ENCODE measurements around the gene TMEM203. TPM values are rescaled to one million over a fixed set of nuclear protein-coding genes. Genes with fewer than 3 reads are reported as not detected.
A peak's percentile ranks its signal among the peaks of the same experiment; 100 is the strongest.

Gene TMEM203
- total RNA-seq, 2 donors from 2014 or later, result 32.9 to 34.5 TPM

- intact Hi-C loops (cut with DNase I), result loop anchor here in 1 of 2 donors (10.0 kb wide), 1 partner anchor 65 kb away; no protein-coding TSS in a partner anchor
- ATAC-seq (no peak), DNase-seq (no peak)
Measured at GRCh38 chr9:137189297-137190295, 15.9 kb downstream of the TMEM203 start.

- ATAC-seq, result peak; percentile 92 to 93
- intact Hi-C loops (cut with DNase I), result loop anchor here in 1 of 2 donors (10.0 kb wide), 1 partner anchor 64 kb away; no protein-coding TSS in a partner anchor
- peak; percentile 93 for DNase-seq
Measured at GRCh38 chr9:137188490-137189296, 16.8 kb downstream of the TMEM203 start, which contains the start of the genes ANAPC2 and SSNA1. ANAPC2 (minus strand) TSS chr9:137188560; CDS start chr9:137188532, 28 bp downstream. SSNA1 (plus strand) TSS chr9:137188676; CDS start chr9:137188727, 51 bp downstream.

- DNase-seq, result no peak
- ATAC-seq, result no peak
- intact Hi-C loops (cut with DNase I), result loop anchor here in 1 of 2 donors (10.0 kb wide), 1 partner anchor 63 kb away; no protein-coding TSS in a partner anchor
Measured at GRCh38 chr9:137188086-137188489, 17.4 kb downstream of the TMEM203 start.

DNA sequence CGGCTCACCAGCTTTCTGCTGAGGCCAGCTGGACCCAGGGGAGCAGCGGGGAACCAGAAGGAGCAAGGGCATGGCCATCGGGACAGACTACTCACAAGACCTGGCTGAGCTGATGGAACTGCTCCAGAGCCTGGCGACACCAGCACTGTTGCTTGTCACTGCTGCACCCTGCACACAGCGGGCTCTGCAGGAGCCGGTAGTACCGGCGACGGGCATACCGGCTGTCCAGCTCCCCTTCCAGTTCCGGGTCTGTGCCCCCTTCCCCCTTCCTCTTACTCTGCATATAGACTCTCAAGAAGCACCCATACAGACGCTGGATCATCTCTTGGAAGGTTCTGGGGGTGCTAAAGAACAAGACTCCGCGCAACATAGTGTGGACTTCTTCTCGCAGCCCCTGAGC is 18.1 kb downstream of the TMEM203 start:
- intact Hi-C loops (cut with DNase I), result loop anchor here in 1 of 2 donors (10.0 kb wide), 1 partner anchor 63 kb away; no protein-coding TSS in a partner anchor
- no peak for ATAC-seq

DNA sequence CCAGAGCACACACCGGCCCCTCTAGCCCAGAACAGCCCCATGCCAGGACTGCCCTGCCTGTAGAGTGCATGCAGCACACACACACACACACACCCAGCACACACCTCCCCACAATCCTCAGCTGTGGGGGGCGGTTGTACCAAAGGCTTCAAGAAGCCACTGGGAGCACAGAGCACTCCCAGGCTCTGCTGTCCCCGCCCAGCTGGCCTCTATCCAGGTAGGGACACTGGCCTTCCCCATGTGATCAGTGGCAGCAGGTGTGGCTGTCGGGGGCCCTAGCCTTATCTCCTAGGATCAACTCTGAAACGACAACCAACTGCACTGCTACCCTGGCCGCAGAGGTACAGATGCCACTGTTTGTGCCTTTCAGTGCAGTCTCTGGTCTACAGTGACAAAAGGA is 19.1 kb downstream of the TMEM203 start:
- DNase-seq, result no peak
- intact Hi-C loops (cut with DNase I), result loop anchor here in 1 of 2 donors (10.0 kb wide), 1 partner anchor 62 kb away; no protein-coding TSS in a partner anchor
- no peak for ATAC-seq

More for the DNA sequence above, 18.1 kb downstream of the TMEM203 start:
- no peak for DNase-seq

GRCh38 chr9:137185921-137186320 is 19.5 kb downstream of the TMEM203 start:
- ATAC-seq, result no peak
- no peak for DNase-seq
- intact Hi-C loops (cut with DNase I), result loop anchor here in 1 of 2 donors (10.0 kb wide), 1 partner anchor 61 kb away; no protein-coding TSS in a partner anchor

GRCh38 chr9:137184881-137185660 is 20.4 kb downstream of the TMEM203 start:
- intact Hi-C loops (cut with DNase I), result loop anchor here in 1 of 2 donors (10.0 kb wide), 1 partner anchor 60 kb away; no protein-coding TSS in a partner anchor
- no peak for DNase-seq
- ATAC-seq, result no peak

DNA sequence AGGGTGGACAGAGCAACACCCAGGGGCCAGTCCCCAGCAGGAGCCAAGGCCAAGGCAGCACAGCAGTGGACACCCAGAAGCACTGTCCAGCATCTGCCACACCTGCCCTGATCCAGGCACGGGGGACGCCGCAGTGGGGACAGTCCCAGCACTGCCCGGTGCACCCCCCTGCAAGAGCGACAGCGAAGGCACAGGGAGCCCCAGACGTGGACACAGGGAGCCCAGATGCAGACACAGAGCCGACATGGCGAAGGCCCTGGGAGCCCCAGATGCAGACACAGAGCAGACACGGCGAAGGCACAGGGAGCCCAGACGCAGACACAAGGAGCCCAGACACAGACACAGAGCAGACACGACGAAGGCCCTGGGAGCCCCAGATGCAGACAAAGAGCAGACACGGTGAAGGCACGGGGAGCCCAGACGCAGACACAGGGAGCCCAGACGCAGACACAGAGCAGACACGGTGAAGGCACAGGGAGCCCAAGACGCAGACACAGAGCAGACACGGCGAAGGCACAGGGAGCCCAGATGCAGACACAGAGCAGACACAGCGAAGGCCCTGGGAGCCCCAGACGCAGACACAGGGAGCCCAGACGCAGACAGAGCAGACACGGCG is 21.4 kb downstream of the TMEM203 start:
- intact Hi-C loops (cut with DNase I), result loop anchor here in 1 of 2 donors (10.0 kb wide), 1 partner anchor 59 kb away; no protein-coding TSS in a partner anchor
- DNase-seq, result no peak
- no peak for ATAC-seq

DNA sequence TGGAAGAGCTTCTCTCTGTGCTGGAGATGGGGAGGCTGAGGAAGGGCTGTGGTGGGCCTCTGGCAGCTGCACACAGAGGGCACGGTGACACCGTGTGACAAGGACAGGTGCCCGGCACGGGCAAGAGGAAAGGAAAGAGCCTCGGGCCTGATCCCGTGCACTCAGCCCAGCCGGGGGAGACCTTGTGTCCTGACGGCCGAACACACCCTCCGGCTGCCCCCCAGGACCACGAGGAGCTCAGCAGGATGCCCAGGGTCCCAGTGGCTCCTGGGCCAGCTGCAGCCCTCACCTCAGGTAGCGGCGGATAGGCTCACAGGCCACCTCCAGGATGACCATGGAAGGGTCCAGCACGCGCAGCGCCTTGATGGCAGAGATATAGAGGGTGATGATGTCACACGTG is 22.6 kb downstream of the TMEM203 start:
- no peak for DNase-seq
- ATAC-seq, result no peak
- intact Hi-C loops (cut with DNase I), result loop anchor here in 1 of 2 donors (10.0 kb wide), 1 partner anchor 58 kb away; no protein-coding TSS in a partner anchor

GRCh38 chr9:137181680-137182079 is 23.8 kb downstream of the TMEM203 start:
- ATAC-seq (no peak), DNase-seq (no peak)
- intact Hi-C loops (cut with DNase I), result loop anchor here in 1 of 2 donors (10.0 kb wide), 1 partner anchor 57 kb away; no protein-coding TSS in a partner anchor

GRCh38 chr9:137180491-137180890 is 25.0 kb downstream of the TMEM203 start:
- DNase-seq (no peak), ATAC-seq (no peak)
- intact Hi-C loops (cut with DNase I), result loop anchor here in 1 of 2 donors (10.0 kb wide), 1 partner anchor 56 kb away; no protein-coding TSS in a partner anchor

DNA sequence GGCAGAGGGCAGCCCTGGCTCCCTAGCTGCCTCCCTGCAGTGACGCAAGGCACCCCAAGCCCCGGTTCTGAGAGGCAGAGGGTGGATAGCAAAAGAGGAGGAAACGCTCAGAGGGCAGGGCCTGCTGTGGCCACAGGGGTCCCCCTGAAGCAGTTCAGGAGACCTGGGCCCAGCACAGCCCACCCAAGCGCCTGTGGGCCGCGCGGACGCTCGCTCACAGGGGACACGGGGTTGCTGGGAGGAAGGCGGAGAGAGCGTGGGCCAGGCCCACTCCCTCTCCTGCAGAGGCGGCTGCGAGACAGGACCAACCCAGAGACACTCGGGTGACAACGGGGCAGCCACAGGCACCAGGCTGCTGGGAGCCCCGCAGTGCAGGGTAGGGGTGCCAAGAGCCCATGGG is 25.7 kb downstream of the TMEM203 start:
- intact Hi-C loops (cut with DNase I), result loop anchor here in 1 of 2 donors (10.0 kb wide), 1 partner anchor 55 kb away; no protein-coding TSS in a partner anchor
- no peak for ATAC-seq
- DNase-seq, result no peak

DNA sequence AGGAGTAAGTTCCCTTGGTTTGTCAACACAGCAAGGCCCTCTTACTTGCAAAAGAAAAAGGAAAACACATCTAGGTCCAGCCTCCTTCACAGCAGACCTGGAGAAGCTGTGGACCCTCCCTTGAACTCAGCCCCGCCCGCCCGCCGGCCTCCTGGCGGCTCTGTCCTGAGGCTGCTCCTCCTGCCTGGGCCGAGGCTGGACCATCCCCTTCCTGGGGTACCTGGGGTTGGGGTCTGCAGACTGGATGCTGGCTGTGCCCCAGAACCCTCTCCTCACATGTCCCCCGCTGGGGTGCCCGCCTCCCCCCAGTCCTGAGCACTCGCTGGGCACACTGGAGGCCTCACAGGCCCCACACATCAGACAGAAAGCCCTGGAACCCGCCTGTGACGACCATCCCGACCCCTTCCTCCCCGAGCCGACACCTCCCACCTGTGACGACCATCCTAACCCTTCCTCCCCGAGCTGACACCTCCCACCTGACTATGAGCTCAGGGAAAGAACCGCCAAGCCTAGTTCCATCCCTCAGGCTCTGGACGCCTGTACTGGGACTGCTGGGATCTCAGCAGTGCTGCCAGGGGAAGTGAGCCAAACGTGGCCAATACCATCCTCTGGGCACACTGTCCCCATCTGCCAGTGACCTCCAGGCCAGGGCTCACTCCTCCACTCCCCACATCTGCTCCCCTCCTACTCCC is 26.4 kb downstream of the TMEM203 start:
- intact Hi-C loops (cut with DNase I), result no loop called here
- no peak for DNase-seq

GRCh38 chr9:137178201-137178938 is 27.1 kb downstream of the TMEM203 start:
- no peak for ATAC-seq

More for the DNA sequence above, 26.4 kb downstream of the TMEM203 start:
- ATAC-seq, result no peak

DNA sequence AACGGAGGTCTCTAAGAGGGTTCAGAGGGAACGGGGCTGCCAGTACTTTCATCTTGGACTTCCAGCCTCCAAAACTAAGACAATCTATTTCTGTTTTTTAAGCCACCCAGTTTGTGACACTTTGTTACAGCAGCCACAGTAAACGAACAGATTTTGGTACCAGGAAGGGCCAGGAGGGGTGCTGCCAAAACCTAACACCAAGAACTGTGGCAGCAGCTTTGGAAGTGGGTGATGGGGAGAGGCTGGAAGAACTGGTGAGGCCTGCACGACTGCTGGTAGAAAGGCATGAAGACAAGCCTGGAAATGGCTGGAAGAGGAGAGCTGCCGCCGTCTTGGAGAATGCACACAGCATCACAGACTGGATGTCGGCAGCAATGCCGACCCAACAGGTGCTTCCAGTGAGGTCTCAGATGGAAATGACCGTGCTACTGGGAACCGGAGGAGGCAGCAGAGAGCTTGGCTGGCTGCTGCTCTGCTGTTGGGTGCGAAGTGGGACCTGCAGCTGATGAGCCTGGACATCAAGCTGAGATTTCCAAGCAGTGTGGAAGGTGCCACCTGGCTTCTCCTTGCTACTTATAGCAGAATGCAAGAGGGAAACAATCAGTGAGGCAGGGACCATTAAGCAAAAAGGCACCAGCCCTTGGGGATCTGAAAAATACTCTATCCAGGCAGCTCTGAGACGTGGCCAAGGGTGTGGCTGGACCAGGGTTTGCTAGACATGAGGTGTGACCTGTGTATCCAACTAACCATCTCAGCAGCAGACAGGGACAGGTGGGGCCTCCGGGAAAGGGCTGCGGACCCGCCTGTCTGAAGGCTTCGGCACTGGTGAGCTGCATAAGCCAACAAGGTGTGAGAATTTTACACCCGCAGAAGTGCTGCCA is 28.9 kb downstream of the TMEM203 start:
- ATAC-seq (peak in 1 of 2 donors; percentile 19), DNase-seq (no peak)
- intact Hi-C loops (cut with DNase I), result no loop called here

More at GRCh38 chr9:137178201-137178938, 27.1 kb downstream of the TMEM203 start:
- DNase-seq, result no peak
- intact Hi-C loops (cut with DNase I), result no loop called here

All from left cardiac atrium (tissue), 4 donors.